WTC11 (cell line): ENCODE measurements around the gene BMS1. TPM values are rescaled to one million over a fixed set of nuclear protein-coding genes. Genes with fewer than 3 reads are reported as not detected.

Experiments
- ATAC-seq: fragments of 200-7000 bp; cut with Tn5 transposase; 2 replicates; pipeline ENCODE4 v1.10.0; 2021; ENCODE audit warnings: mild to moderate bottlenecking, moderate library complexity
- CTCF ChIA-PET: fragments of 300-600 bp; sonication (Branson Sonifier 250); formaldehyde crosslinking; loops from one replicate; lab custom pipeline; 2021; ENCODE audit warnings: antibody characterized with exemption; lab: Charles Lee
- POLR2A ChIA-PET: fragments of 350-600 bp; sonication (Branson Sonifier 250); formaldehyde crosslinking; loops from one replicate; lab custom pipeline; 2021; ENCODE audit warnings: antibody characterized with exemption; lab: Charles Lee
- DNase-seq: peaks from one replicate; pipeline ENCODE4 v3.0.0; 2021; ENCODE audit warnings: low spot score
- H3K27ac Mint-ChIP-seq: 2 replicates; pipeline ENCODE4 v1.8.0; 2021; ENCODE audit warnings: mixed read lengths
- H3K27me3 Mint-ChIP-seq: 2 replicates; pipeline ENCODE4 v1.8.0; 2021; ENCODE audit warnings: low read depth, mild to moderate bottlenecking, moderate library complexity, mixed read lengths
- H3K36me3 Mint-ChIP-seq: 2 replicates; pipeline ENCODE4 v1.8.0; 2021; ENCODE audit warnings: mixed read lengths
- H3K4me1 Mint-ChIP-seq: 2 replicates; pipeline ENCODE4 v1.8.0; 2022; ENCODE audit warnings: mixed read lengths
- H3K4me3 Mint-ChIP-seq: 2 replicates; pipeline ENCODE4 v1.8.0; 2021; ENCODE audit warnings: mild to moderate bottlenecking, moderate library complexity, mixed read lengths
- H3K9me3 Mint-ChIP-seq: 2 replicates; pipeline ENCODE4 v1.8.0; 2021; ENCODE audit warnings: mixed read lengths
- ATF1 ChIP-seq: sonication (generic); formaldehyde crosslinking; IDR thresholded peaks from 2 replicates; pipeline ENCODE4 v1.8.1; 2023; ENCODE audit warnings: mild to moderate bottlenecking, moderate library complexity, missing genetic modification reagents
- CREM ChIP-seq: sonication (generic); formaldehyde crosslinking; IDR thresholded peaks from 2 replicates; pipeline ENCODE4 v1.8.1; 2022; ENCODE audit warnings: mild to moderate bottlenecking, missing genetic modification reagents, moderate library complexity
- CTCF ChIP-seq: fragments of 200-600 bp; IDR thresholded peaks from 2 replicates; pipeline ENCODE4 v1.8.0; 2022; ENCODE audit warnings: antibody characterized with exemption
- NFATC4 ChIP-seq: fragments of 250-450 bp; sonication (Bioruptor Pico); IDR thresholded peaks from 2 replicates; pipeline ENCODE4 v1.9.0; 2021; ENCODE audit warnings: mild to moderate bottlenecking
- NR2C2 ChIP-seq: sonication (generic); formaldehyde crosslinking; IDR thresholded peaks from 2 replicates; pipeline ENCODE4 v1.8.0; 2022; ENCODE audit warnings: mild to moderate bottlenecking, missing genetic modification reagents
- PRRX2 ChIP-seq: fragments of 250-450 bp; sonication (Bioruptor Pico); IDR thresholded peaks from 2 replicates; pipeline ENCODE4 v1.8.0; 2021; ENCODE audit warnings: mild to moderate bottlenecking
- USF2 ChIP-seq: sonication (generic); formaldehyde crosslinking; IDR thresholded peaks from 2 replicates; pipeline ENCODE4 v1.8.1; 2023; ENCODE audit warnings: mild to moderate bottlenecking, missing genetic modification reagents, moderate library complexity
- ZNF317 ChIP-seq: sonication (generic); formaldehyde crosslinking; IDR thresholded peaks from 2 replicates; pipeline ENCODE4 v1.8.1; 2023; ENCODE audit warnings: low read depth, mild to moderate bottlenecking, moderate library complexity, missing genetic modification reagents, borderline replicate concordance
- ZNF425 ChIP-seq: fragments of 250-450 bp; sonication (Bioruptor Pico); conservative IDR thresholded peaks from 2 replicates; pipeline ENCODE4 v1.9.0; 2021; ENCODE audit warnings: mild to moderate bottlenecking
- total RNA-seq: library from RNA; stranded (reverse); gene quantifications from 3 replicates; pipeline ENCODE4 v1.2.3, GENCODE V29; 2021
- TF ChIP-seq, protein P1 (sequence below): sonication (generic); formaldehyde crosslinking; IDR thresholded peaks from 2 replicates; pipeline ENCODE4 v1.8.0; 2023; ENCODE audit warnings: mild to moderate bottlenecking, missing genetic modification reagents
- TF ChIP-seq, protein P2 (sequence below): sonication (generic); formaldehyde crosslinking; IDR thresholded peaks from 2 replicates; pipeline ENCODE4 v1.8.0; 2022; ENCODE audit warnings: mild to moderate bottlenecking, missing genetic modification reagents
- TF ChIP-seq, protein P3 (sequence below): sonication (generic); formaldehyde crosslinking; IDR thresholded peaks from 2 replicates; pipeline ENCODE4 v1.8.1; 2022; ENCODE audit warnings: mild to moderate bottlenecking, missing genetic modification reagents, moderate library complexity, borderline replicate concordance
- TF ChIP-seq, protein P4 (sequence below): fragments of 250-450 bp; sonication (Bioruptor Pico); IDR thresholded peaks from 2 replicates; pipeline ENCODE4 v1.8.0; 2021; ENCODE audit warnings: mild to moderate bottlenecking
- TF ChIP-seq, protein P5 (sequence below): sonication (generic); formaldehyde crosslinking; IDR thresholded peaks from 2 replicates; pipeline ENCODE4 v1.8.1; 2022; ENCODE audit warnings: mild to moderate bottlenecking, moderate library complexity, missing genetic modification reagents

Gene BMS1
- total RNA-seq, 1 experiment from 2014 or later = 37.7 TPM

GRCh38 chr10:42790835-42791234, 8.2 kb downstream of the BMS1 start (continued):
- TF ChIP-seq, protein P1, sequence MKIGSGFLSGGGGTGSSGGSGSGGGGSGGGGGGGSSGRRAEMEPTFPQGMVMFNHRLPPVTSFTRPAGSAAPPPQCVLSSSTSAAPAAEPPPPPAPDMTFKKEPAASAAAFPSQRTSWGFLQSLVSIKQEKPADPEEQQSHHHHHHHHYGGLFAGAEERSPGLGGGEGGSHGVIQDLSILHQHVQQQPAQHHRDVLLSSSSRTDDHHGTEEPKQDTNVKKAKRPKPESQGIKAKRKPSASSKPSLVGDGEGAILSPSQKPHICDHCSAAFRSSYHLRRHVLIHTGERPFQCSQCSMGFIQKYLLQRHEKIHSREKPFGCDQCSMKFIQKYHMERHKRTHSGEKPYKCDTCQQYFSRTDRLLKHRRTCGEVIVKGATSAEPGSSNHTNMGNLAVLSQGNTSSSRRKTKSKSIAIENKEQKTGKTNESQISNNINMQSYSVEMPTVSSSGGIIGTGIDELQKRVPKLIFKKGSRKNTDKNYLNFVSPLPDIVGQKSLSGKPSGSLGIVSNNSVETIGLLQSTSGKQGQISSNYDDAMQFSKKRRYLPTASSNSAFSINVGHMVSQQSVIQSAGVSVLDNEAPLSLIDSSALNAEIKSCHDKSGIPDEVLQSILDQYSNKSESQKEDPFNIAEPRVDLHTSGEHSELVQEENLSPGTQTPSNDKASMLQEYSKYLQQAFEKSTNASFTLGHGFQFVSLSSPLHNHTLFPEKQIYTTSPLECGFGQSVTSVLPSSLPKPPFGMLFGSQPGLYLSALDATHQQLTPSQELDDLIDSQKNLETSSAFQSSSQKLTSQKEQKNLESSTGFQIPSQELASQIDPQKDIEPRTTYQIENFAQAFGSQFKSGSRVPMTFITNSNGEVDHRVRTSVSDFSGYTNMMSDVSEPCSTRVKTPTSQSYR (CRISPR knock-in tag) = no peak
- no peak for TF ChIP-seq ZNF425 (CRISPR knock-in tag)
- TF ChIP-seq, protein P2, sequence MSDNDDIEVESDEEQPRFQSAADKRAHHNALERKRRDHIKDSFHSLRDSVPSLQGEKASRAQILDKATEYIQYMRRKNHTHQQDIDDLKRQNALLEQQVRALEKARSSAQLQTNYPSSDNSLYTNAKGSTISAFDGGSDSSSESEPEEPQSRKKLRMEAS = no peak
- TF ChIP-seq ATF1 = no peak
- TF ChIP-seq NFATC4 = no peak
- no peak for TF ChIP-seq CREM (CRISPR knock-in tag)
- TF ChIP-seq CTCF = no peak
- TF ChIP-seq PRRX2 (CRISPR knock-in tag) = no peak
- TF ChIP-seq NR2C2 = no peak
- TF ChIP-seq, protein P3, sequence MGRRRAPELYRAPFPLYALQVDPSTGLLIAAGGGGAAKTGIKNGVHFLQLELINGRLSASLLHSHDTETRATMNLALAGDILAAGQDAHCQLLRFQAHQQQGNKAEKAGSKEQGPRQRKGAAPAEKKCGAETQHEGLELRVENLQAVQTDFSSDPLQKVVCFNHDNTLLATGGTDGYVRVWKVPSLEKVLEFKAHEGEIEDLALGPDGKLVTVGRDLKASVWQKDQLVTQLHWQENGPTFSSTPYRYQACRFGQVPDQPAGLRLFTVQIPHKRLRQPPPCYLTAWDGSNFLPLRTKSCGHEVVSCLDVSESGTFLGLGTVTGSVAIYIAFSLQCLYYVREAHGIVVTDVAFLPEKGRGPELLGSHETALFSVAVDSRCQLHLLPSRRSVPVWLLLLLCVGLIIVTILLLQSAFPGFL (CRISPR knock-in tag) = no peak
- TF ChIP-seq, all 79 proteins: peak for 0

DNA sequence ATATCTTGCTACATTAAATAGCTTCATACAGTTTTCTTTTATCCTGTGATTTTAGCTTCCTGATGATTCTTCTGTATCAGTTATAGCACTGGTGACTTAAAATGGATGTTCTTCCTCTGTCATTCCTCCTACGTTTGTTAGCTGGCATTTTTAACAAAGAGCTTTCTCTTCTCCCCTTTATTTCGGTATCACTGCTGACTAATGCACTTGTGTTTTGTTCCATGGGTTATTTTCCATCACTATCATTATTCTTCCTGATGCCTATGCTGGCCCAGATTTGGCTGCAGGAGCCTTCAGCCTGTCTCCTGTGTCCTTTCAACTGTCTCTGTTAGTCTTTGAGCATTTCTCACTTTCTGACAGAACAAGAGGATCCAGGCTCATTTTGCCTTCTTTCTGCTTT, 13.1 kb downstream of the BMS1 start:
- ChIA-PET POLR2A (no interaction called here), CTCF (no interaction called here)
- Mint-ChIP-seq H3K4me3 (no peak overlapping the region), H3K27ac (no peak overlapping the region), H3K27me3 (no peaks in the 10 kb centered on the region), H3K9me3 (no peaks in the 10 kb centered on the region), H3K36me3 (peaks cover 93% of the 10 kb centered on the region), H3K4me1 (no peaks in the 10 kb centered on the region)
- ATAC-seq (no peak), DNase-seq (no peak)
- TF ChIP-seq USF2 (no peak), ZNF317 (CRISPR knock-in tag) (no peak)
- TF ChIP-seq, protein P4, sequence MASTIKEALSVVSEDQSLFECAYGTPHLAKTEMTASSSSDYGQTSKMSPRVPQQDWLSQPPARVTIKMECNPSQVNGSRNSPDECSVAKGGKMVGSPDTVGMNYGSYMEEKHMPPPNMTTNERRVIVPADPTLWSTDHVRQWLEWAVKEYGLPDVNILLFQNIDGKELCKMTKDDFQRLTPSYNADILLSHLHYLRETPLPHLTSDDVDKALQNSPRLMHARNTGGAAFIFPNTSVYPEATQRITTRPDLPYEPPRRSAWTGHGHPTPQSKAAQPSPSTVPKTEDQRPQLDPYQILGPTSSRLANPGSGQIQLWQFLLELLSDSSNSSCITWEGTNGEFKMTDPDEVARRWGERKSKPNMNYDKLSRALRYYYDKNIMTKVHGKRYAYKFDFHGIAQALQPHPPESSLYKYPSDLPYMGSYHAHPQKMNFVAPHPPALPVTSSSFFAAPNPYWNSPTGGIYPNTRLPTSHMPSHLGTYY = no peak
- TF ChIP-seq, protein P5, sequence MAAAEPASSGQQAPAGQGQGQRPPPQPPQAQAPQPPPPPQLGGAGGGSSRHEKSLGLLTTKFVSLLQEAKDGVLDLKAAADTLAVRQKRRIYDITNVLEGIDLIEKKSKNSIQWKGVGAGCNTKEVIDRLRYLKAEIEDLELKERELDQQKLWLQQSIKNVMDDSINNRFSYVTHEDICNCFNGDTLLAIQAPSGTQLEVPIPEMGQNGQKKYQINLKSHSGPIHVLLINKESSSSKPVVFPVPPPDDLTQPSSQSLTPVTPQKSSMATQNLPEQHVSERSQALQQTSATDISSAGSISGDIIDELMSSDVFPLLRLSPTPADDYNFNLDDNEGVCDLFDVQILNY (CRISPR knock-in tag) = no peak
